Thymus (tissue), 11 donors: ENCODE data around the gene DHX32. TPM values are rescaled to one million over a fixed set of nuclear protein-coding genes. Genes with fewer than 3 reads are reported as not detected.

ENCODE experiments used
- DNase-seq, 9 donors: peaks; one replicate each; pipeline ENCODE4 v3.0.0-alpha.2; 2013; ENCODE audit warnings: low spot score in 9 of 9, low read depth in 6 of 9, missing footprints in 1 of 9
- H3K27ac ChIP-seq, 2 donors: one replicate each; pipeline ENCODE4 v1.5.1; 2013; ENCODE audit warnings: control low read depth in 1 of 2, low read depth in 1 of 2, low read length in 1 of 2, mild to moderate bottlenecking in 1 of 2, moderate library complexity in 1 of 2
- H3K27me3 ChIP-seq, 2 donors: one replicate each; pipeline ENCODE4 v1.5.1; 2013; ENCODE audit warnings: low read length in 1 of 2; ENCODE audit not compliant: control insufficient read depth in 2 of 2, insufficient read depth in 1 of 2
- H3K36me3 ChIP-seq, 2 donors: one replicate each; pipeline ENCODE4 v1.5.1; 2013; ENCODE audit warnings: low read length in 1 of 2, mild to moderate bottlenecking in 1 of 2, moderate library complexity in 1 of 2; ENCODE audit not compliant: control insufficient read depth in 2 of 2, insufficient read depth in 2 of 2
- H3K4me1 ChIP-seq, 2 donors: one replicate each; pipeline ENCODE4 v1.5.1; 2013; ENCODE audit warnings: low read length in 2 of 2; ENCODE audit not compliant: control insufficient read depth in 2 of 2, insufficient read depth in 2 of 2
- H3K4me3 ChIP-seq, 2 donors: one replicate each; pipeline ENCODE4 v1.5.1; 2013; ENCODE audit warnings: low read length in 2 of 2, control low read depth in 1 of 2, mild to moderate bottlenecking in 1 of 2
- H3K9me3 ChIP-seq, 2 donors: one replicate each; pipeline ENCODE4 v1.5.1; 2013; ENCODE audit warnings: low read length in 1 of 2, mild to moderate bottlenecking in 1 of 2; ENCODE audit not compliant: control insufficient read depth in 2 of 2, insufficient read depth in 1 of 2
- WGBS: extraction: QIAGEN DNeasy Blood & Tissue Kit; methylation state at CpG from one replicate; pipeline ENCODE4 v1.1.7; 2013; 5-methylcytosine and 5-hydroxymethylcytosine counted together
- polyA plus RNA-seq: library from polyadenylated mRNA; stranded (reverse); fragments of 200-250 nt; gene quantifications from one replicate; pipeline ENCODE4 v1.2.3, GENCODE V29; 2013
- total RNA-seq: library from RNA; stranded (reverse); fragments of 120-200 nt; gene quantifications from one replicate; pipeline ENCODE4 v1.2.4, GENCODE V29; 2013
- donor health status: healthy.

Gene DHX32
- total and polyA plus RNA-seq, 2 donors, result 13.6 to 18.3 TPM

GRCh38 chr10:125788156-125789034, 92.7 kb downstream of the DHX32 start:
- Histone ChIP-seq H3K4me3 (no peak overlapping the region), H3K9me3 (no peaks in the 10 kb centered on the region), H3K36me3 (peaks cover 14 to 18% of the 10 kb centered on the region in 2 donors), H3K27ac (no peak overlapping the region), H3K4me1 (no peaks in the 10 kb centered on the region), H3K27me3 (no peaks in the 10 kb centered on the region)
- 79% methylated on average over 17 of the region's 17 CpGs for WGBS
- DNase-seq, result no peak

Other genes with a start within 250 kb of the DHX32 start
- gene TEX36, start 198.1 kb downstream of the DHX32 start, total RNA-seq, result not detected
- gene TEX36, start 198.1 kb downstream of the DHX32 start, polyA plus RNA-seq, result not detected
- 27.3 TPM for gene EDRF1, start 161.6 kb downstream of the DHX32 start, total RNA-seq
- 43.1 TPM for gene EDRF1, start 161.6 kb downstream of the DHX32 start, polyA plus RNA-seq
- gene MMP21, start 105.5 kb downstream of the DHX32 start, total RNA-seq, result not detected
- gene MMP21, start 105.5 kb downstream of the DHX32 start, polyA plus RNA-seq, result 0.18 TPM
- 47.6 TPM for gene UROS, start 58.0 kb downstream of the DHX32 start, total RNA-seq
- 31.0 TPM for gene UROS, start 58.0 kb downstream of the DHX32 start, polyA plus RNA-seq
- 72.5 TPM for gene BCCIP, start 57.7 kb downstream of the DHX32 start, total RNA-seq
- 74.3 TPM for gene BCCIP, start 57.7 kb downstream of the DHX32 start, polyA plus RNA-seq
- 2.5 TPM for gene FANK1, start 15.3 kb upstream of the DHX32 start, total RNA-seq
- gene FANK1, start 15.3 kb upstream of the DHX32 start, polyA plus RNA-seq, result 14.1 TPM